Dedifferentiated amniotic fluid mesenchymal stem cell (primary cell): Measurements from ENCODE around the gene GRM8.

Experiments used
- DNase-seq: peaks from one replicate; pipeline ENCODE4 v3.0.0-alpha.2; 2016; ENCODE audit errors: extremely low spot score

The GRM8 gene

DNA sequence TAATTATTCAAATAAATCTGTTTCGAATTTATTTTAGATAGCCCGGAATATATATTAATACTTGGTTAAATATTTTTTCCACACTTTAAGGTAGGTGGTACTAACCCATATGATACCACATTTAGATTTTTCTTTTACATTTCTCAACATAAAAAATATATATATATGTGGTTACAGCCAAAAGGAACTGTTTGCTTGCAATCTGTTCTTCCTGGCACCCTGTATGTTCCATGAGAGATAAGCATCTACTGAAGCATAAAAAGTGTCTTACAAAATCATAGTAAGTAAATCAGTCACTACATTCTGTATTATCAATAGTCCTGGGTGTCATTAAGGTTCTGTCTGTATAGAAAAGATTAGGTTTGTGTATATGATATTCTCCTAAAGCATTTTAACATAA is 726.8 kb downstream of the GRM8 start:
- DNase-seq: no peak

DNA sequence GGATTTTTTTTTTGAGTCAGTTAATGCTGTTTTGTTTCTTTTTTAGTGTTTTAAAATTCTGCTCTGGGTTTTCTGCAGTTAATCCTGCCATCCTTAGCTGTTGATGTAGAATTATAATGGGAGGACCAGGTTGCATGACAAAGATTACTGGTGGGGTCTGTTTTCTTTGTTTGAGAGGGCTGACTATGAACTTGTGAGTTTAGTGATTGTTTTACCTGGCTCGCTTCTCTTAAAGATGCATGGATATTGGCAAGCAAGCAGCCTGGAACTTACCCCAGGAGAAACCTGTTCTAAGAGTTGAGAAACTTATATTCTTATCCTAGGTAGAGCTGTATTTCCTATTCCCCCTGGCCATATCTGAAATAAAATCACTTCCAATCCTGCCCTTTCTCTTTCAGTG is 727.8 kb downstream of the GRM8 start:
- no peak for DNase-seq

DNA sequence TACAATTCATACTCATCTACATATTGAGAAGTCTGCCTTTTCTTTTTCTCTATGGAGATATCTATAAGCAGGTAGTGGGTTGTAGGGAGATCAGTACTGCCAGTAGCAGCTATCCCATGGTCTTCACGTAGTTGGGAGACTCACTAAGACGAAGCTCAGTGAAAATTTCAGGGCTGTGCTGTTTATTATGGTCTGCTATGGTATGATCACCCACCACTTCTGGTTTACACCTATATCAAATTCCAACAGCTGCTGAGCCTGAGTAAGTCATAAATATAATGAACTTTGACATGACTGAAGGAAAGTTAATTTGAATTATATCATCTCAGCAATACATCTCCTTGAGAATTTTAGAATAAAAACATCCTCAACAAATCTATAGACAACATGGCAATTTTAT is 741.7 kb downstream of the GRM8 start:
- no peak for DNase-seq

DNA sequence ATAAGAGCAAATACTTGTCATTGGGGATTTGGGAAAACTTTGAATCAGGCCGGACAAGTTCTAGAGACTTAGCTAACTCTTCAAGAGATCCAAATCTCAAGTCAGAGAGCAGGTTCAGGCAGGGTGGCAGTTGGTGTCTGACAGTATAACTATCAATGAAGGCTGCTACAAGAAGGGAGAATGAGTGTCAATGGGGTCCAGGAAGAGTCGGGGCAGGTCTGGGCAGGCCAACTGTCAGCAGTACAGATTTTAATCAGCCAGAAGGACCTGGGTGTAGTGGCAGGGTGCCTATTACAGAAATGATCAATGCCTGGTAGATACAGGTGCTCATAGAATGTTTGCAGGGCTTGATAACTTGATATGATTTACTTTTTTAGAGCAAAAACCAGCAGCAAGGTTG is 751.1 kb downstream of the GRM8 start:
- DNase-seq: no peak

DNA sequence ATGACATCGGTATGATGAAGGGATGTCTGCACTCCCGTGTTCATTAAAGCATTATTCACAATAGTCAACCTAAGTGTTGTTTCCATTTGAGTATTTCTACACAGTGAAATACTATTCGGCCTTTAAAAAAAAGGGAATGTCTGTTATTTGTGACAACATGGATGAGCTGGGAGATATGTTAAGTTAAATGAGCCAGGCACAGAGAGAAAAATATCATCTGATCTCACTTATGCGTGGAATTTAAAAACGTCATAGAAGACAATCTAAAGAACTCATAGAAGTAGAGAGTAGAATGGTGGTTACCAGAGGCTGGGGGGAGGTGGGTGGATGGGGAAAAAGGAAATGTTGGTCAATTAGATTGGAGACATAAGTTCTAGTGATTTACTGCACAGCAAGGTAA is 753.3 kb downstream of the GRM8 start:
- no peak for DNase-seq

DNA sequence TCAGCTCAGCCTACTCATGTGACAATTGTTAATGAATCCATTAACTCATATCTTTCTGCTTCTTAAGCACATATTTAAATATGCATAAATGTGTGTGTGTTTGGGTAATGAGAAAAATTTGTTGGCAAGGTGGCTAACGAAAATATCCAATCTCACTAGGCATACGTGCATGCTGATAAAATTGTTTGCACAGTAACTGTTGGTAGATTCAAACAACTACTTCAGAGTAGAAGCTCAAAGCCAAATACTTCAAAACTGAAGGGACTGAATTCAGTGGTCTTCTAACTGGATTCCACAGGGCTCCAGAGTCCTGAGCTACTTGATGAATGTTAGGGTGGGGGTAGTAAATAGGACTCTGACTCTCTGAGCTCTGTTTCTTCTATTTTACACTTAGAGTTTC is 757.0 kb downstream of the GRM8 start:
- no peak for DNase-seq

DNA sequence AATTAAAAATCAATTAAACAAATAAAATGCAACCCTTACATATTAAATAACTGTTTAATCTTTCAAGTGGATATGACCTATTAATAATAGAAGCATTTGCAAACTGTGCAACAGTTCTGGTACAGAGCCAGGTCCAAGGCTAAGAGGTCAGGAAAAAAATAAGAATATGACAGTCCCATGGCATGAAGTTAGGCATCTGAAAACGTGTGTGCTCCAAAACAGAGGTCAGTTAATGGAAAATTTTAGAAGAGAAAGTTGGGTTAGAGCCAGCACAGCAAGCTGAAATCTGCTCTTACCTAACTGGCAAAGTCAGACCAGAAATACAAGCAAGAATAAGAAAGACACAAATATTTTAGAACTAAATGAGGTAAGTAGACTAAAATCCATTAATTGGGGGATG is 757.7 kb downstream of the GRM8 start:
- no peak for DNase-seq

DNA sequence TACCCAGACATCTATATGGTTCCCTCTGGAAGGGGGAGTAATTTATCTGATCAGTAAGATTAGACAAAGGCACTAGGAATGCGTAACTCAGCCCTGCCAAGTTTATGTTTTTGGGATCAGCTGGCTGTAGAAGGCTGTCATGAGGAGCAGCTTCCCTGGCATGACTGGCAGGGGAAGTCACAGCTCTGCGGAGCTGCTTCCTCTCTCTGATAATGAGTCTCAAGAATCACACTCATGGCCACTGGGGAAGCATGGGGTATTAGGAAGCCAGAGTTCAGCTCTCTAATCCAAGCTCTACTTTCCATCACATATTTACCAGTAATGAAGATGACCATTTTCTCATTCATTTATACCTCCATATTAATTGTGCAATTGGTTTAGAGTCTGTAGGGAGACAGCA is 758.9 kb downstream of the GRM8 start:
- no peak for DNase-seq

DNA sequence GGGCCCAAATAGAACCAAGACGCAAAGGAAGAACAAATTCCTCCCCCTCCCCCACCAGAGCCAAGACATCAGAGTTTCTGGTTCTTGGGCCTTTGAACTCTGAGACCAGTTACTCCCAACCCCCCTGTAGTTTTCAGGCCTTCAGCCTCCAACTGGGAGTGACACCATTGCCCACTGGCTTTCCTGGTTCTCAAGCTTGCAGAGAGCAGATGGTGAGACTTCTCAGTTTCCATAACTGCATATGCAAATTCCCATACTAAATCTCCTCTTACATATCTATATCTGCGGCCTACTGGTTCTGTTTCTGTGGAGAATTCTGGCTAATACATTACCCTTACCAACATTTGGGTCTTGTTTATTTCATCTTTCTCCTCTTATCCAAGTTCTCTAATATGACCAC is 762.9 kb downstream of the GRM8 start:
- no peak for DNase-seq

DNA sequence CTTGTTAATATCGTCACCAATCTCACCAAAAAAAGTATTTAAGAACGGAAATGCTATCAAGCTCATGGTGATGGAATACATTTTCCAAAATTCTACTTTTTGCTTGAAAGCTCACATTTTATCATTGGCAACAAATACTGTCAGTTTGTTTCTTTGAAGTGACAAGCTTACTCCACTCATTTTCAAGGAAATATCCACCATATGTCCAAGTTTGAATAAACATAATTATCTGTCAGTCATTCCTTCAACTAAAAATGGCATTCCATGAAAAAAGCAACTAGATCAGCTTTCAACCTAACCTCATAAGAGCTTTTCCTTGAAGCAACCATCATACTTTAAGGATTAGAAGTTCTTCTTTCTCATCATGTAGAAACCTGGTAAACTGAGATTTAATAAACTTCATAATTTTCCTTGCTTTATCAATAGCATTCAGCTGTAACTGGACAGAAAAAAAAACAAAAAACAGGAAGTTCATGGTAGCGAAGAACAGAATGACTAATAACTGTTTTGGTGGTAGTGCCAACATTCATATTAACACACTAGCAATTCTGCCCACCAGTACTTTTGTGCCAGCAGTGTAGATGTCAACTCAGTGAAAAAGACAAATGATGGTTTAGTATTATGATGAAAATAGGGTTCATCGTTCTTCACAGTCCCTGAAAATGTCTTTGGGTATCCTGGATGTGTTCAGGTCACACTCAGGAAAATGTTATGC is 764.9 kb downstream of the GRM8 start:
- DNase-seq: no peak

DNA sequence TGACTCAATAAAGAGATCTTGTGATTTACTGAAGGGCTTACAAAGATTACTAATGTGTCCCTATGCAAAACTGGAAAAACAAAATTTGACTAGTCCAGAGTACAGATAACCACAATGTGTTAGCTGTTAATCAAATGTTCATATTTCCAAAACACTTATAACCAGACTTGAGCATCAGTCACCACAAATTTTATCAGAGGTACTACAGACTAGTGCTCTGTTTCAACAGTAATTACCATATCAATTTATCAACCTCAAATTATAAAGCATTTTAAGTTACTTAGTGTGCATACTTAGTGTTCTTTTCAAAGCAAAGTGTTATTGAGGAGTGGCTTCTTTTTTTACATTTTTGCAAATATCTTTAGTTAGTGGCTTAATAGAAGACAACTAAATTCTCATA is 765.9 kb downstream of the GRM8 start:
- DNase-seq: no peak

DNA sequence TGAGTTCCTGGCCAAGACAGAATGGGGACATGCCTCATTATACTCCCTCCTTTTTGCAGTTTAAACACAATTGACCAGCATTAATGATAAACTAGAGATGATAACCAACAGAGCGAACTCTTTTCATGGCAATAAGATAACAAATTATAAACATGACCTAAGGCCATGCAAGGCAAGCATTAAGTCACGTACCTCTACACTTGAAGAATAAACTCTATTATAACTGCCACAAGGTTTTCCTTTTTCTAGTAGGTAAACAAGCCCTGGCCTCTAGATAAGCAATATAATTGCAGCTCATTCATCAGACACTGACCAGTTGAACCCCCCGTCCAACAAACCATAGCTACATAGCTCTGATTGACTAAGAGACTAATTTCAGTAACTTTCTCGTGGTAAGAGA is 767.0 kb downstream of the GRM8 start:
- no peak for DNase-seq

DNA sequence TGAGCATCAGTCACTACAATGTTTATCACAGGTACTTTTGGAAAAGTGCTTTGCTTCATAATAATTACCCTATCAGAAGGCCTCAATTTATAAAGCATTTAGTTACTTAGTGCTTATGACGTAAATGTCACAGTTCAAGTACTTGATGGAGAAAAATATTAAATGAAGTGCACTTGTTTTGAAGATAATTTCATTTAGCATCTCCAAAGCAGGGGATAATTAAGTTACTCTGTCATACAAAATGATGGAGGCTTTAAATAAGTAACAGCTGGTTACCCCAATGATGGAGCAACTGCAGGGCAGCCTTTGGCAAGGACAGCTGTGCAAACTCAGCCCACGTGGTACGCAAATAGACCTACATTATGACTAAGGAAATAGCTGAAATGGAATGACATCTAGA is 768.8 kb downstream of the GRM8 start:
- no peak for DNase-seq

DNA sequence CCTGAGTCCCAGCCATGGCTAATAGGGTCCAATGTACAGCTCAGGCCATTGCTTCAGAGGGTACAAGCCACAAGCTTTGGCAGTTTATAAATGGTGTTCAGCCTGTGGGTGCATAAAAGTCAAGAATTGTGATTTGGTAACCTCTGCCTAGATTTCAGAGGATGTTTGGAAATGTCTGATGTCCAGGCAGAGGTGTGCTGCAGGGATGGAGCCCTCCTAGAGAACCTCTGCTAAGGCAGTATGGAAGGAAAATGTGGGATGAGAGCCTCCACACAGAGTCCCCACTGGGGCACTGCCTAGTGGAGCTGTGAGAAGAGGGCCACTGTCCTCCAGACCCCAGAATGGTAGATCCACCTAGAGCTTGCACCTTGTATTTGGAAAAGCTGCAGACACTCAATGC is 779.9 kb downstream of the GRM8 start:
- no peak for DNase-seq

DNA sequence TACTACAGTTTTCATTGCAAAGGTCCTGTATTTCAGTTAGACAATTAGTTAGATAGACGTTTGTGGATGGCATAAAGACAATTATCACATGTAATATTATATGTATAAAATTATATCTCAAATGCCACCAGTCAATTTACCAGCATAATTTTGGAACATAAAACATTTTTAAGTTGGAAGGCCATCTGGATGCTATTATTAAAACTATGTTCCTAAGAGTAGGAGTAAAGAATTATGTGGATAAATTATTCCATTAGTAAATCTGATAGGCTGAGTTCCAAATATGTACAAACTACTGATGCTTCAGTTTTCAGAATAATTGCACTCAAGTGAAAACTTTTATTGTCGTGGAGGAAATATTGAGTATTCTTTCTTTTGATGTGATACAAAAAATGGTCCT is 790.3 kb downstream of the GRM8 start:
- no peak for DNase-seq

DNA sequence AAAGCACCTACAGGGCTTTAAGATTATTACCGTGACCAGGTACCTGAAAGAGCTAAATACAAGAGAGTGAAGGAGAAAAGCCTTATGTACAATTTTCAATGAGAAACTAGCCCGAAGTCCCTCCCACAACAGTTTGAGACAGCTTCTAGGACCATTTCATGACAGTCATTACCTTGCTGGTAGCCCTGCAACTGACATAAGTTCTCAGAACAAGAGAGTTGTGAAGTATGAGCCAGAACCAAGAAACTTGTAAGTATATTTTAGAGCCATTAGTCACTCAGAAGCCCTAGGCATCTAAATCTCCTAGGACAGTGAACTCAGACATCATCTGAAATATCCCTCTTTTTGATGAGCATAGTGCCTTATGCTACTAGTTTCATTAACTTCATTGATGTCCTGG is 792.1 kb downstream of the GRM8 start:
- DNase-seq: no peak

DNA sequence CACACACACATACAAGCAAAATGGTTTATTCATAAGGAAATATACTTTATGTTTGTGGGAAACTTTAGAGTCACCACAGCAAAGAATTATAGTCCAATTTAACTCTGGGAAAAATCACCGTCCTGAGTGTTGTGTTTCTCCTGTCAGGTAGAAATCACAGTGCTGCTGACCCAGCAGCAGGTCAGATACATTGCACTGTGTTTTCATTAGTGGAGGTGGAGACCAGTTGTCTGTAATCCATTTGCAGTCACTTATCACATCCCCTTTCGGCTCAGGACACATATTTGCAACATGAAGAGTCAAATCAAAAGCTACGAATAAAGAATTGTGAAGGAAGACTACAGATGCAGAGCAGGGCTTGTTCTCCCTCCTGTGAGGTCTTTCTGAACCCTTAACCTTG is 799.6 kb downstream of the GRM8 start:
- no peak for DNase-seq

DNA sequence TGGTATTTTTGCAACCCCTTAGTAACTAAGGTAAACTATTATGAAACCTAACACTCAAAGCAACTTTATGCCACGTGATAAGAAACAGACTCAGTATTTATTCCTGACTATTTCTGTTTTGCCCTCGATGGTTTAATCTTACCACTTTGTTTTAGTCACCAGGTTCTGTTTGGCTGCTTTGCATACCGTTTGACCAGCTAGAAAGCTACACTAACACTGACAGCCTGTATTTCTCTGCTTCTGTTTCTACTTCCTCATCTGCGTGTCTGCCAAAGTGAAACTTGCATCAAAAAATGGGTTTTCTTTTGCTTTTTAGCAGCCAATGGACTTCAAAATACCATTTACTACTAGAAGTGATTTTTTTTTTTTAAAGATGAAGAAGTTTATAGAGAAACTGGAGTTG is 802.5 kb downstream of the GRM8 start:
- DNase-seq: no peak

DNA sequence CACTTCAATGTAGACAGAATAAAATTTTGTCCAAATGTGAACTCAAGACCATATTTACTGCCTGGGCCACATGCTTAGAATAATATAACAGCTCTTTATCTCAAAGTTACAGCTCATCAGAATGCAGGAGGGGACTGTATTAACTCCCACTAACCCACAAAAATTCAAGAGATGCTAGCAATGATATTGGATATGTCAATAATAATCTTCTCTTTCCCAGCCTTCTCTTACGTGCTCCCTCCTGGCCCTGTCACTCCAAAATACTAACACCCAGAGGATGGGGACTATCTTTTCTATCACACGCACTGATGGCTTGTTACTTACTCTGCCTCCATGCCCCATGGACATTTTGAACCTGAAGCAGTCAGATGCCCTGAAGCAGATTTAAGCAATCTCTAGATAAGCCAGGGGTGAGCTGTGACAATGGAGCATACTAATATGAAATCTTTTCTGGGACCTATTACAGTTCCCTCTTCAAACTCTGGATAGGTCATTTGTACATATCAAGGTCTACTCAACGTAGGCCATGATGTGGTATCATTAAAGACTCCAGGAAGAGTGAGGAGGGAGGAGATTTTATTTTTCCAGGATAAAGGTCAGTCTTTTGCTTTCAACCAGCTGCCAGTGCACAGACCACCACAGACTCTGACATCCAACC is 803.0 kb downstream of the GRM8 start:
- DNase-seq: no peak

DNA sequence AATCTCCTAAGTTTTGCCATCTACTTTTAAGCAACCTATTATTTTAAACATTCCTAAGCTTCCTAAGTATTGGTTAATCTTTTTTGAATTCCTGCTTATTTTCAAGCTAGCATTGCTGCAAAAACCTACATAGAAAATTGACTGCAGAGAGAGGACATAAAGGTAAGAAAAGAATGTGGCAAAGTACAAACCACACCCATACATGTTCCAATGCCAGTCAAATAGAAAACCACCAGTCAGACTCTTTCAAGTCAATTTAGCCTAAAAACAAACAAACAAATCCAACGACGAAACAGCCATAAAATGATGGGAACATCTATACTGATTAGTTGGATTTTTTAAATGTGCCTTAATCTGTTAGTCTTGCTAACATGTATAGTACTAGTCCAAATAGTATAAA is 804.8 kb downstream of the GRM8 start:
- DNase-seq: no peak

DNA sequence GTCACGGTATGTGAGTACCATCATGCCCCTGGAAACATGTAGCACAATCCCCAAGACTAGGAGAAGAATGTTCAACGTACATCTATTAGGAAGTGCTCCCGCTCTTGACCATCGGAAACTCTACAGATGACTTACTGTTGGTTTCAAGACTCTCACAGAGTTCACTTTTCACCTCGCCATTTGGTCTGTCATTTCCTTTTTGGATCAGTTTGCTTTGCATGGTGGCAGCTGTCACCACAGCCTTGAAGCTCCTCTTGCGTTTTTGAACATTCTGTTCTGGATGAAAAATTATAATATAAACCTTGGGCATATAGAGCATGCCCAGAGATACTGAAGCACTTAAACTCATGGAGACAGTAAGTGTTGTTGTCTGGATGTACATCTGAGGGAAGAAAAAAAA is 806.8 kb downstream of the GRM8 start:
- no peak for DNase-seq

DNA sequence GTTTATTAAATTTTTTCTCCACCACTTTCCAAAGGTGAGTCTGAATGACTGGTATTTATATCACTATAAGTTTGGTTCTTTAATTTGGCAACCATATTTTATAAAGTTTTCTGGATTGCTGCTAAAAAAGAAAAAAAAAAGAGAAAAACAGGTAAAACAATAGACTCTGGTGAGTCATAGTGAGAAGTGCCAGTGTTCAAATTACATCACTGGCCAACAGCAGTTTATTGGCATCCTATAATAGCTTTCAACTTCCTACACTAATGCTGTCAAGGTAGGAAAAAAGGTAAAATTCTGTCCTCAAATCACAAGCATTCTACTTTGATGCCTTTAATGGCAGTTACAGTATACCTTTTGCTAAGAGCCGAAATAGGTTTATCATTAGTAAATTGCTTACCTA is 808.8 kb downstream of the GRM8 start:
- no peak for DNase-seq

DNA sequence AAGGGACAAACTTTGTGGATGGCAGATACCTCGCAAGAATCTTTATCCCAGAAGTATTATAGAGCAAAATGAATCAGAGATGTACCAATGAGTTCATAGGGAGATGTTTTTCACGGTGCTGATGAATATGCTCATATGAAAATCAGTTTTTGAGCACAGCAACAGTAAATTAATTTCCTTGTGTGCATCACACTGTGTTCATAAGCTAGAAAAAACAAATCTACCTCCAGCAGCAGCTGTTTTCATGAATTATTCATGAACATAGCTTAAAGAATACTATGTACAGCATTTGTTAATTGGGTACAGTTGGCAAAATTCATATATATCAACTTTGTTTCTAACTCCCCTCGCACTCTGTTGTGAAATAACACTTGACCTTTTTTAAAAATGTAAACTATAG is 809.8 kb downstream of the GRM8 start:
- DNase-seq: no peak

DNA sequence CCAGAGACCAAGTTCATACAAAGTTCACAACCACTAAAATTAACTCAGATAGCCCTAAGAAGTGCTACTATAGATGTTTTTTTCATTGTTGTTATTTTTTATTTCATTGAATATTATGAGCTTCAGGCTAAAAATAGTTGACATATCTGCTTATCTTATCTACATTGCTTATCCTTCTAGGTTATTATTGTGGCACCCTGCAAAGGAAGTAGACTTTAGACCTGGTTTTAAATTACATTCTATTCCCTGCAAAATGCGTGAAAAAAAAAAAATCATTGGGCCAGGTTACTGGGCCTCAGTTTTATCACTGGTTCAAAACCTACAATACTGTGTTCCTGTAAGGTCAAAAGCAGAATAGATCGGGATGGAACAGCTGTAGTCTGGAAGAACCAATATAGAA is 811.0 kb downstream of the GRM8 start:
- DNase-seq: no peak
